Measurements from ENCODE around the gene MED28. TPM values are rescaled to one million over a fixed set of nuclear protein-coding genes. Genes with fewer than 3 reads are reported as not detected.
"Not testable (repeated sequence)": the region's sequence is repeated elsewhere in the genome, so short reads cannot be mapped to it uniquely, and the experiment has no call there.

Gene MED28
- total RNA-seq, 2 donors from 2014 or later: 94.5 to 107 TPM

GRCh38 chr4:17657090-17657489, 42.6 kb downstream of the MED28 start:
- Histone ChIP-seq H3K27ac (ENCODE audit: low read depth, low read length) (no peak overlapping the region), H3K27me3 (ENCODE audit: control insufficient read depth, insufficient read depth, low read length, poor library complexity, severe bottlenecking) (no peaks in the 10 kb centered on the region), H3K9ac (ENCODE audit: extremely low read depth, low read length, poor library complexity, severe bottlenecking) (no peak overlapping the region), H3K36me3 (ENCODE audit: control insufficient read depth, insufficient read depth, low read length) (no peaks in the 10 kb centered on the region), H3K9me3 (ENCODE audit: control insufficient read depth, low read length) (no peaks in the 10 kb centered on the region), H3K4me1 (ENCODE audit: control insufficient read depth, insufficient read depth, low read length) (no peaks in the 10 kb centered on the region), H3K4me3 (ENCODE audit: low read length) (no peak overlapping the region)
- H3K4me3 Mint-ChIP-seq: no peak overlapping the region
- no peak for DNase-seq
- no peaks in the 10 kb centered on the region for H3K27me3 Mint-ChIP-seq (ENCODE audit: insufficient read depth)
- no peaks in the 10 kb centered on the region for H3K9me3 Mint-ChIP-seq
- H3K27ac Mint-ChIP-seq: no peak overlapping the region
- no peaks in the 10 kb centered on the region for H3K36me3 Mint-ChIP-seq (ENCODE audit: low read depth)
- no peaks in the 10 kb centered on the region for H3K4me1 Mint-ChIP-seq
- no peak for TF ChIP-seq CTCF (conservative IDR thresholded peaks at IDR 0.05)
- WGBS, 2 experiments (ENCODE audit: insufficient coverage in 1 of 2, insufficient read length in 1 of 2): 83 to 87% methylated on average over 1 of the region's 1 CpG

- Histone ChIP-seq H3K4me3 (ENCODE audit: low read length) (no peak overlapping the region), H3K9ac (ENCODE audit: extremely low read depth, low read length, poor library complexity, severe bottlenecking) (no peak overlapping the region), H3K9me3 (ENCODE audit: control insufficient read depth, low read length) (no peaks in the 10 kb centered on the region), H3K36me3 (ENCODE audit: control insufficient read depth, insufficient read depth, low read length) (no peaks in the 10 kb centered on the region), H3K4me1 (ENCODE audit: control insufficient read depth, insufficient read depth, low read length) (no peaks in the 10 kb centered on the region), H3K27ac (ENCODE audit: low read depth, low read length) (no peak overlapping the region), H3K27me3 (ENCODE audit: control insufficient read depth, insufficient read depth, low read length, poor library complexity, severe bottlenecking) (no peaks in the 10 kb centered on the region)
- DNase-seq: no peak
- H3K4me3 Mint-ChIP-seq: no peak overlapping the region
- H3K4me1 Mint-ChIP-seq: no peaks in the 10 kb centered on the region
- TF ChIP-seq CTCF (conservative IDR thresholded peaks at IDR 0.05): no peak
- H3K9me3 Mint-ChIP-seq: no peaks in the 10 kb centered on the region
- H3K36me3 Mint-ChIP-seq (ENCODE audit: low read depth): no peaks in the 10 kb centered on the region
- no peaks in the 10 kb centered on the region for H3K27me3 Mint-ChIP-seq (ENCODE audit: insufficient read depth)
- WGBS, 2 experiments (ENCODE audit: insufficient coverage in 1 of 2, insufficient read length in 1 of 2): 89 to 91% methylated on average over 7 to 9 of the region's 9 CpGs
- H3K27ac Mint-ChIP-seq: no peak overlapping the region
Observed at GRCh38 chr4:17657849-17658248, 43.4 kb downstream of the MED28 start.

- H3K36me3 ChIP-seq (ENCODE audit: control insufficient read depth, insufficient read depth, low read length); H3K36me3 Mint-ChIP-seq (ENCODE audit: low read depth); H3K4me1 Mint-ChIP-seq; H3K27ac Mint-ChIP-seq; H3K4me1 ChIP-seq (ENCODE audit: control insufficient read depth, insufficient read depth, low read length); H3K27me3 ChIP-seq (ENCODE audit: control insufficient read depth, insufficient read depth, low read length, poor library complexity, severe bottlenecking); H3K9me3 ChIP-seq (ENCODE audit: control insufficient read depth, low read length); H3K27me3 Mint-ChIP-seq (ENCODE audit: insufficient read depth); DNase-seq; H3K27ac ChIP-seq (ENCODE audit: low read depth, low read length); H3K4me3 Mint-ChIP-seq; H3K9me3 Mint-ChIP-seq; H3K9ac ChIP-seq (ENCODE audit: extremely low read depth, low read length, poor library complexity, severe bottlenecking); H3K4me3 ChIP-seq (ENCODE audit: low read length): not testable (repeated sequence)
- WGBS, 2 experiments (ENCODE audit: insufficient coverage in 1 of 2, insufficient read length in 1 of 2): 93 to 97% methylated on average over 8 of the region's 8 CpGs
Observed at GRCh38 chr4:17659196-17659595, 44.8 kb downstream of the MED28 start.

GRCh38 chr4:17662694-17663093, 48.3 kb downstream of the MED28 start:
- WGBS, 2 experiments (ENCODE audit: insufficient coverage in 1 of 2, insufficient read length in 1 of 2): 89 to 93% methylated on average over 3 of the region's 3 CpGs
- Mint-ChIP-seq H3K27ac (no peak overlapping the region), H3K27me3 (ENCODE audit: insufficient read depth) (no peaks in the 10 kb centered on the region), H3K4me1 (peaks cover 3% of the 10 kb centered on the region), H3K4me3 (no peak overlapping the region), H3K36me3 (ENCODE audit: low read depth) (no peaks in the 10 kb centered on the region), H3K9me3 (no peaks in the 10 kb centered on the region)
- H3K36me3 ChIP-seq (ENCODE audit: control insufficient read depth, insufficient read depth, low read length): no peaks in the 10 kb centered on the region
- DNase-seq: no peak
- H3K9me3 ChIP-seq (ENCODE audit: control insufficient read depth, low read length): no peaks in the 10 kb centered on the region
- H3K9ac ChIP-seq (ENCODE audit: extremely low read depth, low read length, poor library complexity, severe bottlenecking): no peak overlapping the region
- no peaks in the 10 kb centered on the region for H3K27me3 ChIP-seq (ENCODE audit: control insufficient read depth, insufficient read depth, low read length, poor library complexity, severe bottlenecking)
- no peak overlapping the region for H3K27ac ChIP-seq (ENCODE audit: low read depth, low read length)
- no peak overlapping the region for H3K4me3 ChIP-seq (ENCODE audit: low read length)
- no peak for TF ChIP-seq CTCF (conservative IDR thresholded peaks at IDR 0.05)
- no peaks in the 10 kb centered on the region for H3K4me1 ChIP-seq (ENCODE audit: control insufficient read depth, insufficient read depth, low read length)

Measured in endodermal cell (in vitro differentiated cells).